ENCODE results near the gene CARMIL1. TPM values are rescaled to one million over a fixed set of nuclear protein-coding genes. Genes with fewer than 3 reads are reported as not detected.

Gene CARMIL1
- total and polyA plus RNA-seq, 2 of the 8 experiments (the other 6 are each of a cell fraction or from before 2014, with no cell fraction given): 20.3 to 40.4 TPM

DNA sequence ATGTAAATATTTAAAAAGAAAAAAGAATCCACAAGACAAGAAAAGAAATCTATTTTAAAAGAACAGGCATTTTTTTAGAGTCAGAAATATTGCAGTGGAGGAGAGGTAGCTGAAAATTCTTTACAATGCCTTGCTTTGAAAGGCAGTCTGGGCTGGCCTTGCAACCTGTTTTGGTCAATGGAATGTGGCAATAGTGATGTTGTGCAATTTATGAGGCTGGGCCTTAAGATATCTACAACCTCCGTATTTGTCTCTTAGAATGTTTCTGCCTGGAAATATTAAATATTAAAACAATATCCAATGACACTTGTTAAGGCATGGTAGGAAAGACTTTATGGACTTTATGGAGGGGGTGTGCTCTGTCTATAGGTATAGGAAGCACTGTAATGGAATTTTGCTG is 358.0 kb downstream of the CARMIL1 start:
- H3K4me2 ChIP-seq (ENCODE audit: insufficient read depth in 1 of 2, low read depth in 2 of 2, low read length in 2 of 2): no peak overlapping the region
- H2BK120ac ChIP-seq (replicated peaks; ENCODE audit: low read depth, low read length): no peak overlapping the region
- H2AK5ac ChIP-seq (ENCODE audit: low read depth, low read length): no peak overlapping the region
- H3K18ac ChIP-seq (ENCODE audit: extremely low read depth, low read length): no peak overlapping the region
- no peak overlapping the region for H2BK12ac ChIP-seq (ENCODE audit: low read depth, low read length)
- no peaks in the 10 kb centered on the region for H3K36me3 ChIP-seq (ENCODE audit: control insufficient read depth in 2 of 4, insufficient read depth in 4 of 4, low read length in 3 of 4)
- H4K20me1 ChIP-seq (replicated peaks in 1 of 2; ENCODE audit: control insufficient read depth in 1 of 2, insufficient read depth in 2 of 2, low read length in 2 of 2): no peaks in the 10 kb centered on the region
- H3K27ac ChIP-seq (ENCODE audit: low read depth, low read length): no peak overlapping the region
- H4K5ac ChIP-seq (ENCODE audit: insufficient read length, low read depth, low read length): no peak overlapping the region
- no peak overlapping the region for H3K9ac ChIP-seq (replicated peaks in 1 of 4; ENCODE audit: extremely low read depth in 1 of 4, low read depth in 3 of 4, low read length in 3 of 4)
- no peak overlapping the region for H3K4me3 ChIP-seq (ENCODE audit: extremely low read depth in 1 of 4, insufficient read depth in 2 of 4, low read depth in 3 of 4, low read length in 4 of 4)
- no peaks in the 10 kb centered on the region; a peak in 1 of 7 replicates for H3K4me1 ChIP-seq (replicated peaks in 1 of 4; ENCODE audit: control insufficient read depth in 3 of 4, insufficient read depth in 4 of 4, low read length in 3 of 4)
- no peaks in the 10 kb centered on the region for H3K9me3 ChIP-seq (ENCODE audit: insufficient read depth in 2 of 2, low read depth in 1 of 2, low read length in 1 of 2)
- H4K91ac ChIP-seq (replicated peaks; ENCODE audit: insufficient read length, low read length): no peak overlapping the region
- no peak for TF ChIP-seq SP2 (IDR thresholded peaks at IDR 0.05; ENCODE audit: low read length)
- TF ChIP-seq, protein P1, sequence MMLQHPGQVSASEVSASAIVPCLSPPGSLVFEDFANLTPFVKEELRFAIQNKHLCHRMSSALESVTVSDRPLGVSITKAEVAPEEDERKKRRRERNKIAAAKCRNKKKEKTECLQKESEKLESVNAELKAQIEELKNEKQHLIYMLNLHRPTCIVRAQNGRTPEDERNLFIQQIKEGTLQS (IDR thresholded peaks at IDR 0.05; ENCODE audit: insufficient read depth, low read depth, low read length): no peak
- TF ChIP-seq ATF2 (IDR thresholded peaks at IDR 0.05; ENCODE audit: low read length): no peak
- TF ChIP-seq TAF1 (IDR thresholded peaks at IDR 0.05; ENCODE audit: low read depth, low read length): no peak
- H4K8ac ChIP-seq (ENCODE audit: extremely low read depth, insufficient read depth, low read length): no peak overlapping the region
- H2BK15ac ChIP-seq (ENCODE audit: low read length): no peak overlapping the region
- DNase-seq (ENCODE audit: low read depth in 1 of 2, low spot score in 2 of 2) (no peak), FAIRE-seq (no peak)
- no peak overlapping the region for H2BK20ac ChIP-seq (ENCODE audit: low read length)
- no peak overlapping the region for H3K14ac ChIP-seq (ENCODE audit: insufficient read length)
- POLR2A ChIA-PET (ENCODE audit: partially characterized antibody): no interaction called here
- CTCF ChIA-PET (ENCODE audit: partially characterized antibody): interaction anchor here (0.6 to 1.3 kb wide), 5 partner anchors 9 to 414 kb away, joined by 3 to 5 read pairs (median 4); no protein-coding TSS in a partner anchor
- no peak overlapping the region for H2AFZ ChIP-seq (ENCODE audit: low read length)
- no peak overlapping the region for H3K56ac ChIP-seq (replicated peaks; ENCODE audit: insufficient read length, low read depth, low read length)
- H3K27me3 ChIP-seq (replicated peaks in 1 of 4; ENCODE audit: control insufficient read depth in 3 of 4, extremely low read depth in 1 of 4, insufficient read depth in 3 of 4, low read length in 3 of 4): peaks cover 0 to 2% (median 0%) of the 10 kb centered on the region in 4 experiments; a peak in 1 of 7 replicates
- WGBS, 2 experiments (ENCODE audit: extremely low coverage in 1 of 2, insufficient coverage in 1 of 2, insufficient read length in 1 of 2, insufficient replicate concordance in 2 of 2, low coverage in 1 of 2, low lambda C conversion rate in 2 of 2, missing lambda C conversion rate in 1 of 2): 75% methylated on average over 1 of the region's 1 CpG; no CpG with 5 or more reads in 1 of the 2 experiments
- H2BK5ac ChIP-seq (ENCODE audit: low read depth, low read length): no peak overlapping the region
- H3K79me1 ChIP-seq (ENCODE audit: low read depth, low read length): no peaks in the 10 kb centered on the region
- H3K23ac ChIP-seq (ENCODE audit: insufficient read length): no peak overlapping the region
- no peak overlapping the region for H3K4ac ChIP-seq (replicated peaks; ENCODE audit: insufficient read length, low read depth, low read length)
- no peaks in the 10 kb centered on the region for H3K23me2 ChIP-seq (ENCODE audit: low read depth, low read length)
- H3K79me2 ChIP-seq (ENCODE audit: control insufficient read depth in 1 of 2, insufficient read depth in 2 of 2, low read length in 2 of 2): no peaks in the 10 kb centered on the region

Data from H1 (cell line).